Neural cell (in vitro differentiated cells): ENCODE results near the gene SNRNP27. TPM values are rescaled to one million over a fixed set of nuclear protein-coding genes. Genes with fewer than 3 reads are reported as not detected.

Source experiments
- H2AFZ ChIP-seq: fragments of 200-600, 300-800 bp; sonication (generic), shearing (Covaris generic); 2 replicates; pipeline ENCODE4 v1.6.0; 2014; ENCODE audit warnings: low read depth, mild to moderate bottlenecking, antibody characterized with exemption, low read length, moderate library complexity
- H3F3A ChIP-seq: fragments of 200-600 bp; shearing (Covaris generic); 2 replicates; pipeline ENCODE4 v1.6.1; 2016; ENCODE audit warnings: mild to moderate bottlenecking, moderate library complexity, mixed read lengths, antibody characterized with exemption, low read length; ENCODE audit not compliant: insufficient read depth, poor library complexity, severe bottlenecking
- H3K27ac ChIP-seq: fragments of 200-600, 300-800 bp; sonication (generic), shearing (Covaris generic); 2 replicates; pipeline ENCODE4 v1.5.1; 2014; ENCODE audit warnings: mild to moderate bottlenecking, low read length, moderate library complexity
- H3K27me3 ChIP-seq: fragments of 300-800, 200-600 bp; sonication (generic), shearing (Covaris generic); 2 replicates; pipeline ENCODE4 v1.6.0; 2014; ENCODE audit warnings: mild to moderate bottlenecking, low read depth, low read length, moderate library complexity; ENCODE audit not compliant: insufficient read depth
- H3K36me3 ChIP-seq: fragments of 300-800, 200-600 bp; sonication (generic), shearing (Covaris generic); 2 replicates; pipeline ENCODE4 v1.5.1; 2014; ENCODE audit warnings: mild to moderate bottlenecking, antibody characterized with exemption, low read length, moderate library complexity; ENCODE audit not compliant: insufficient read depth
- H3K4me2 ChIP-seq: fragments of 300-800, 200-600 bp; sonication (generic), shearing (Covaris generic); 2 replicates; pipeline ENCODE4 v1.6.0; 2014; ENCODE audit warnings: mild to moderate bottlenecking, low read length
- H3K4me3 ChIP-seq: fragments of 300-800, 200-600 bp; sonication (generic), shearing (Covaris generic); 2 replicates; pipeline ENCODE4 v1.5.1; 2014; ENCODE audit warnings: mild to moderate bottlenecking, low read length, moderate library complexity
- H3K79me2 ChIP-seq: fragments of 200-600 bp; shearing (Covaris generic); replicated peaks from 2 replicates; pipeline ENCODE4 v1.6.0; 2014; ENCODE audit warnings: mild to moderate bottlenecking, low read length, moderate library complexity; ENCODE audit not compliant: insufficient read depth
- H3K9ac ChIP-seq: fragments of 300-800, 200-600 bp; sonication (generic), shearing (Covaris generic); 2 replicates; pipeline ENCODE4 v1.6.1; 2016; ENCODE audit warnings: mild to moderate bottlenecking, low read length, mixed read lengths
- H3K9me2 ChIP-seq: fragments of 200-600 bp; shearing (Covaris generic); 2 replicates; pipeline ENCODE4 v1.6.1; 2016; ENCODE audit warnings: mild to moderate bottlenecking, low read length, mixed read lengths; ENCODE audit not compliant: insufficient read depth
- H3K9me3 ChIP-seq: fragments of 200-600, 300-800 bp; sonication (generic), shearing (Covaris generic); 2 replicates; pipeline ENCODE4 v1.6.1; 2016; ENCODE audit warnings: mild to moderate bottlenecking, mixed run types, low read length, moderate library complexity, mixed read lengths
- H4K20me1 ChIP-seq: fragments of 200-600 bp; shearing (Covaris generic); 2 replicates; pipeline ENCODE4 v1.6.1; 2016; ENCODE audit warnings: mild to moderate bottlenecking, mixed run types; ENCODE audit not compliant: insufficient read depth
- CTCF ChIP-seq: fragments of 450-650 bp; IDR thresholded peaks from 2 replicates; pipeline ENCODE4 v1.5.1; 2014; ENCODE audit warnings: antibody characterized with exemption, mild to moderate bottlenecking, moderate library complexity; ENCODE audit not compliant: poor library complexity, severe bottlenecking
- EP300 ChIP-seq: fragments of 450-650 bp; conservative IDR thresholded peaks from 2 replicates; pipeline ENCODE4 v1.6.1; 2014; ENCODE audit warnings: antibody characterized with exemption, mild to moderate bottlenecking, moderate library complexity; ENCODE audit not compliant: poor library complexity, severe bottlenecking
- EZH2 ChIP-seq: fragments of 200-600, 300-800 bp; shearing (Covaris generic), sonication (generic); IDR thresholded peaks from 2 replicates; pipeline ENCODE4 v1.6.1; 2014; ENCODE audit warnings: antibody characterized with exemption, low read length, borderline replicate concordance, mild to moderate bottlenecking; ENCODE audit not compliant: insufficient read depth, poor library complexity, severe bottlenecking
- MXI1 ChIP-seq: fragments of 450-650 bp; conservative IDR thresholded peaks from 2 replicates; pipeline ENCODE4 v1.6.1; 2014; ENCODE audit warnings: antibody characterized with exemption, mild to moderate bottlenecking; ENCODE audit not compliant: poor library complexity, severe bottlenecking
- POLR2AphosphoS5 ChIP-seq: IDR thresholded peaks from 2 replicates; pipeline ENCODE4 v1.6.1; 2012
- RAD21 ChIP-seq: fragments of 450-650 bp; conservative IDR thresholded peaks from 2 replicates; pipeline ENCODE4 v1.6.1; 2014; ENCODE audit warnings: antibody characterized with exemption, mild to moderate bottlenecking, moderate library complexity
- REST ChIP-seq: IDR thresholded peaks from 2 replicates; pipeline ENCODE4 v1.6.1; 2012; ENCODE audit warnings: borderline replicate concordance
- SMC3 ChIP-seq: fragments of 450-650 bp; conservative IDR thresholded peaks from 2 replicates; pipeline ENCODE4 v1.6.1; 2014; ENCODE audit warnings: antibody characterized with exemption, mild to moderate bottlenecking, moderate library complexity; ENCODE audit not compliant: poor library complexity
- TAF1 ChIP-seq: IDR thresholded peaks from 2 replicates; pipeline ENCODE4 v1.6.1; 2012; ENCODE audit warnings: low read depth
- polyA plus RNA-seq: library from polyadenylated mRNA; depleted of rRNA; stranded (reverse); fragments of >200 nt; gene quantifications from 2 replicates; pipeline ENCODE4 v1.2.3, GENCODE V29; 2014

SNRNP27 gene
- polyA plus RNA-seq, 1 donor from 2014 or later: 90.7 TPM

- no peak overlapping the region for H3K27ac ChIP-seq
- H3K79me2 ChIP-seq: no peaks in the 10 kb centered on the region
- TF ChIP-seq TAF1: no peak
- TF ChIP-seq MXI1: no peak
- no peak for TF ChIP-seq EZH2
- no peak for TF ChIP-seq POLR2AphosphoS5
- TF ChIP-seq CTCF: no peak
- TF ChIP-seq RAD21: no peak
- no peak for TF ChIP-seq EP300
- TF ChIP-seq SMC3: no peak
- TF ChIP-seq REST: no peak
- no peaks in the 10 kb centered on the region for H3K9me2 ChIP-seq
- no peak overlapping the region for H2AFZ ChIP-seq
- H3K9me3 ChIP-seq: no peaks in the 10 kb centered on the region
- H3K36me3 ChIP-seq: no peaks in the 10 kb centered on the region
- no peak overlapping the region for H3K9ac ChIP-seq
- no peaks in the 10 kb centered on the region for H3F3A ChIP-seq
- H3K4me2 ChIP-seq: no peak overlapping the region
- no peaks in the 10 kb centered on the region for H3K27me3 ChIP-seq
- H4K20me1 ChIP-seq: no peaks in the 10 kb centered on the region
- H3K4me3 ChIP-seq: no peak overlapping the region
These were observed 39.6 kb downstream of the SNRNP27 start for GRCh38 chr2:69933254-69933828.

GRCh38 chr2:69933839-69934613 lies 40.3 kb downstream of the SNRNP27 start:
- peaks cover 5% of the 10 kb centered on the region for H3K36me3 ChIP-seq
- H3K79me2 ChIP-seq: no peaks in the 10 kb centered on the region
- no peak overlapping the region for H3K9ac ChIP-seq
- no peaks in the 10 kb centered on the region for H3F3A ChIP-seq
- H3K27ac ChIP-seq: no peak overlapping the region
- TF ChIP-seq EP300: no peak
- no peak for TF ChIP-seq MXI1
- TF ChIP-seq SMC3: no peak
- TF ChIP-seq POLR2AphosphoS5: no peak
- TF ChIP-seq CTCF: no peak
- TF ChIP-seq EZH2: no peak
- no peaks in the 10 kb centered on the region for H3K9me2 ChIP-seq
- H3K4me3 ChIP-seq: no peak overlapping the region
- no peaks in the 10 kb centered on the region for H4K20me1 ChIP-seq
- no peaks in the 10 kb centered on the region for H3K9me3 ChIP-seq
- no peak overlapping the region for H2AFZ ChIP-seq
- no peak overlapping the region for H3K4me2 ChIP-seq
- no peaks in the 10 kb centered on the region for H3K27me3 ChIP-seq
